ENCODE data around the gene CEP41. TPM values are rescaled to one million over a fixed set of nuclear protein-coding genes. Genes with fewer than 3 reads are reported as not detected.
"Not testable (repeated sequence)": the region's sequence is repeated elsewhere in the genome, so short reads cannot be mapped to it uniquely, and the experiment has no call there.

CEP41 gene
- total and polyA plus RNA-seq, 2 donors (not counting 3 experiments of a cell fraction or from before 2014, with no cell fraction given) = 19.5 to 26.8 TPM

DNA sequence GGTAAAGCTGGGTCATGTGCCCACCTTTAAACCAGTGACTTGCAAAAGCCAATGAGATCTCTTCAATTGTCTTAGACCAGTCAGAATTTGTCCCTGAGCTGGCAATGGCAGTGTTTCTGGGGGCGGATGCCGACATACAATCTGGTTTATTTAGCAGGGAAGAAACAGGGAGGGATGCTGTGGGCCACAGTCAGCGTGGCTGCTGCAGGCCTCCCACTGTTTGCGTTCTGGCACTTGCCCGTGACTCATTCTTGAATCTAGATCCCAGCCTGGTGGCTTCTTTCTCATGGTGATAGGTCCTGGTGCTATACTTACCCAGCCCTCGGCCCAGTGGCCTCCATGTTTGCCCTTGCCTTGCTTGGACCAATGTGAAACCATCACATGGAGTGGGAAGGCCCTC, 63.6 kb downstream of the CEP41 start:
- TF ChIP-seq POLR2AphosphoS5 (IDR thresholded peaks at IDR 0.05; ENCODE audit: insufficient read depth, low read depth, low read length) (no peak), EZH2 (IDR thresholded peaks at IDR 0.05; ENCODE audit: borderline replicate concordance, low read depth, low read length, severe bottlenecking) (no peak), FOS (IDR thresholded peaks at IDR 0.05; ENCODE audit: borderline replicate concordance, insufficient read depth, low read length) (no peak), POLR2A (IDR thresholded peaks at IDR 0.05; ENCODE audit: low read depth, low read length) (no peak), JUN (IDR thresholded peaks at IDR 0.05; ENCODE audit: borderline replicate concordance, insufficient read depth, insufficient read length, low read depth) (no peak), GATA2 (IDR thresholded peaks at IDR 0.05; ENCODE audit: insufficient read depth, insufficient read length, low read depth, low read length) (no peak), MYC (IDR thresholded peaks at IDR 0.05; ENCODE audit: low read depth, low read length) (no peak)
- TF ChIP-seq, protein P1, sequence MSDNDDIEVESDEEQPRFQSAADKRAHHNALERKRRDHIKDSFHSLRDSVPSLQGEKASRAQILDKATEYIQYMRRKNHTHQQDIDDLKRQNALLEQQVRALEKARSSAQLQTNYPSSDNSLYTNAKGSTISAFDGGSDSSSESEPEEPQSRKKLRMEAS (IDR thresholded peaks at IDR 0.05; ENCODE audit: insufficient read depth, insufficient read length) = no peak
- TF ChIP-seq, protein P2, sequence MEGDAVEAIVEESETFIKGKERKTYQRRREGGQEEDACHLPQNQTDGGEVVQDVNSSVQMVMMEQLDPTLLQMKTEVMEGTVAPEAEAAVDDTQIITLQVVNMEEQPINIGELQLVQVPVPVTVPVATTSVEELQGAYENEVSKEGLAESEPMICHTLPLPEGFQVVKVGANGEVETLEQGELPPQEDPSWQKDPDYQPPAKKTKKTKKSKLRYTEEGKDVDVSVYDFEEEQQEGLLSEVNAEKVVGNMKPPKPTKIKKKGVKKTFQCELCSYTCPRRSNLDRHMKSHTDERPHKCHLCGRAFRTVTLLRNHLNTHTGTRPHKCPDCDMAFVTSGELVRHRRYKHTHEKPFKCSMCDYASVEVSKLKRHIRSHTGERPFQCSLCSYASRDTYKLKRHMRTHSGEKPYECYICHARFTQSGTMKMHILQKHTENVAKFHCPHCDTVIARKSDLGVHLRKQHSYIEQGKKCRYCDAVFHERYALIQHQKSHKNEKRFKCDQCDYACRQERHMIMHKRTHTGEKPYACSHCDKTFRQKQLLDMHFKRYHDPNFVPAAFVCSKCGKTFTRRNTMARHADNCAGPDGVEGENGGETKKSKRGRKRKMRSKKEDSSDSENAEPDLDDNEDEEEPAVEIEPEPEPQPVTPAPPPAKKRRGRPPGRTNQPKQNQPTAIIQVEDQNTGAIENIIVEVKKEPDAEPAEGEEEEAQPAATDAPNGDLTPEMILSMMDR (IDR thresholded peaks at IDR 0.05; ENCODE audit: extremely low read depth in 1 of 2, insufficient read depth in 1 of 2, low read depth in 1 of 2, low read length in 2 of 2) = no peak
- POLR2A ChIA-PET = no interaction called here
- dilution Hi-C loops (cut with MboI; ENCODE audit: extremely low pct_ligation_motif_present, low sequenced_read_pairs) = no loop called here

DNA sequence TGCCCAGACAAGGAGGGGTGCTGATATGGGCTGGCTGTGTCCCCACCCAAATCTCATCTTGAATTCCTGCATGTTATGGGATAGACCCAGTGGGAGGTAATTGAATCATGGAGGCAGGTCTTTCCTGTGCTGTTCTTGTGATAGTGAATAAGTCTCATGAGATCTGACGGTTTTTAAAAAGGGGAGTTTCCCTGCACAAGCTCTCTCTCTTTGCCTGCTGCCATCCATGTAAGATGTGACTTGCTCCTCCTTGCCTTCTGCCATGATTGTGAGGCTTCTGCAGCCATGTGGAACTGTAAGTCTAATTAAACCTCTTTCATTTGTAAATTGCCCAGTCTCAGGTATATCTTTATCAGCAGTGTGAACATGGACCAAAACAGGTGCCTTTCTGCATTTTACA, 64.4 kb downstream of the CEP41 start:
- CTCF ChIA-PET; H3K27me3 ChIP-seq (ENCODE audit: control insufficient read depth in 2 of 2, insufficient read depth in 2 of 2, low read length in 2 of 2); BruUV-seq (replicated peaks); dilution Hi-C loops (cut with MboI; ENCODE audit: extremely low pct_ligation_motif_present, low sequenced_read_pairs); H2AFZ ChIP-seq (ENCODE audit: low read depth, low read length); FAIRE-seq; H4K20me1 ChIP-seq (replicated peaks; ENCODE audit: control insufficient read depth, extremely low read depth, insufficient read depth, low read length); DNase-seq (ENCODE audit: low read depth, low spot score); POLR2A ChIA-PET; intact Hi-C loops (cut with micrococcal nuclease); H3K36me3 ChIP-seq (ENCODE audit: control insufficient read depth in 2 of 2, extremely low read depth in 1 of 2, insufficient read depth in 2 of 2, low read length in 2 of 2); H3K79me2 ChIP-seq (ENCODE audit: control insufficient read depth, insufficient read depth, low read length); H3K27ac ChIP-seq (ENCODE audit: insufficient read depth, low read depth, low read length); H3K9me1 ChIP-seq (replicated peaks; ENCODE audit: control insufficient read depth, extremely low read depth, insufficient read depth, low read length); H3K9ac ChIP-seq (replicated peaks; ENCODE audit: extremely low read depth, insufficient read depth, low read length); H3K9me3 ChIP-seq (replicated peaks; ENCODE audit: control insufficient read depth, insufficient read depth, low read length); H3K4me3 ChIP-seq (replicated peaks in 1 of 3; ENCODE audit: insufficient read depth in 1 of 3, low read depth in 1 of 3, low read length in 3 of 3); H3K4me2 ChIP-seq (ENCODE audit: insufficient read depth, low read length): not testable (repeated sequence)
- peaks cover 18% of the 10 kb centered on the region for H3K4me1 ChIP-seq (ENCODE audit: control insufficient read depth, extremely low read depth, insufficient read depth, low read length)

More for the DNA sequence above, 63.6 kb downstream of the CEP41 start:
- CTCF ChIA-PET = no interaction called here
- no peaks in the 10 kb centered on the region for H4K20me1 ChIP-seq (replicated peaks; ENCODE audit: control insufficient read depth, extremely low read depth, insufficient read depth, low read length)
- no peaks in the 10 kb centered on the region for H3K36me3 ChIP-seq (ENCODE audit: control insufficient read depth in 2 of 2, extremely low read depth in 1 of 2, insufficient read depth in 2 of 2, low read length in 2 of 2)
- H3K4me3 ChIP-seq (replicated peaks in 1 of 3; ENCODE audit: insufficient read depth in 1 of 3, low read depth in 1 of 3, low read length in 3 of 3) = no peak overlapping the region
- no peak overlapping the region for H3K27ac ChIP-seq (ENCODE audit: insufficient read depth, low read depth, low read length)
- FAIRE-seq (no peak), DNase-seq (ENCODE audit: low read depth, low spot score) (no peak)
- H3K27me3 ChIP-seq (ENCODE audit: control insufficient read depth in 2 of 2, insufficient read depth in 2 of 2, low read length in 2 of 2) = no peaks in the 10 kb centered on the region
- intact Hi-C loops (cut with micrococcal nuclease) = no loop called here
- peaks cover 18% of the 10 kb centered on the region for H3K4me1 ChIP-seq (ENCODE audit: control insufficient read depth, extremely low read depth, insufficient read depth, low read length)
- no peaks in the 10 kb centered on the region for H3K9me1 ChIP-seq (replicated peaks; ENCODE audit: control insufficient read depth, extremely low read depth, insufficient read depth, low read length)
- no peaks in the 10 kb centered on the region for H3K9me3 ChIP-seq (replicated peaks; ENCODE audit: control insufficient read depth, insufficient read depth, low read length)
- H3K9ac ChIP-seq (replicated peaks; ENCODE audit: extremely low read depth, insufficient read depth, low read length) = no peak overlapping the region
- no TSS peak for BruUV-seq (replicated peaks)
- no peak overlapping the region for H2AFZ ChIP-seq (ENCODE audit: low read depth, low read length)
- no peak overlapping the region for H3K4me2 ChIP-seq (ENCODE audit: insufficient read depth, low read length)
- no peaks in the 10 kb centered on the region for H3K79me2 ChIP-seq (ENCODE audit: control insufficient read depth, insufficient read depth, low read length)

All from endothelial cell of umbilical vein (primary cell).